WTC11 (cell line): ENCODE data around the gene UGT1A10.
"Not testable (repeated sequence)": the region's sequence is repeated elsewhere in the genome, so short reads cannot be mapped to it uniquely, and the experiment has no call there.

Experiments
- AFF4 ChIP-seq: sonication (generic); formaldehyde crosslinking; IDR thresholded peaks from 2 replicates; pipeline ENCODE4 v1.8.1; 2023; ENCODE audit warnings: mild to moderate bottlenecking, missing genetic modification reagents, borderline replicate concordance
- ETV6 ChIP-seq: sonication (generic); formaldehyde crosslinking; IDR thresholded peaks from 2 replicates; pipeline ENCODE4 v1.8.1; 2022; ENCODE audit warnings: mild to moderate bottlenecking, missing genetic modification reagents
- FOXJ3 ChIP-seq: sonication (generic); formaldehyde crosslinking; IDR thresholded peaks from 2 replicates; pipeline ENCODE4 v1.9.0; 2021; ENCODE audit warnings: missing genetic modification reagents, mild to moderate bottlenecking, borderline replicate concordance
- TCF7 ChIP-seq: sonication (generic); formaldehyde crosslinking; IDR thresholded peaks from 2 replicates; pipeline ENCODE4 v1.8.0; 2022; ENCODE audit warnings: mild to moderate bottlenecking, low read depth, missing genetic modification reagents, moderate library complexity
- TF ChIP-seq, protein P1 (sequence below): fragments of 200-600 bp; IDR thresholded peaks from 2 replicates; pipeline ENCODE4 v1.8.0; 2022; ENCODE audit warnings: antibody characterized with exemption
- TF ChIP-seq, protein P2 (sequence below): sonication (generic); formaldehyde crosslinking; IDR thresholded peaks from 2 replicates; pipeline ENCODE4 v1.8.0; 2022; ENCODE audit warnings: mild to moderate bottlenecking, missing genetic modification reagents

- TF ChIP-seq, protein P1, sequence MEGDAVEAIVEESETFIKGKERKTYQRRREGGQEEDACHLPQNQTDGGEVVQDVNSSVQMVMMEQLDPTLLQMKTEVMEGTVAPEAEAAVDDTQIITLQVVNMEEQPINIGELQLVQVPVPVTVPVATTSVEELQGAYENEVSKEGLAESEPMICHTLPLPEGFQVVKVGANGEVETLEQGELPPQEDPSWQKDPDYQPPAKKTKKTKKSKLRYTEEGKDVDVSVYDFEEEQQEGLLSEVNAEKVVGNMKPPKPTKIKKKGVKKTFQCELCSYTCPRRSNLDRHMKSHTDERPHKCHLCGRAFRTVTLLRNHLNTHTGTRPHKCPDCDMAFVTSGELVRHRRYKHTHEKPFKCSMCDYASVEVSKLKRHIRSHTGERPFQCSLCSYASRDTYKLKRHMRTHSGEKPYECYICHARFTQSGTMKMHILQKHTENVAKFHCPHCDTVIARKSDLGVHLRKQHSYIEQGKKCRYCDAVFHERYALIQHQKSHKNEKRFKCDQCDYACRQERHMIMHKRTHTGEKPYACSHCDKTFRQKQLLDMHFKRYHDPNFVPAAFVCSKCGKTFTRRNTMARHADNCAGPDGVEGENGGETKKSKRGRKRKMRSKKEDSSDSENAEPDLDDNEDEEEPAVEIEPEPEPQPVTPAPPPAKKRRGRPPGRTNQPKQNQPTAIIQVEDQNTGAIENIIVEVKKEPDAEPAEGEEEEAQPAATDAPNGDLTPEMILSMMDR = not testable (repeated sequence)
- TF ChIP-seq, protein P2, sequence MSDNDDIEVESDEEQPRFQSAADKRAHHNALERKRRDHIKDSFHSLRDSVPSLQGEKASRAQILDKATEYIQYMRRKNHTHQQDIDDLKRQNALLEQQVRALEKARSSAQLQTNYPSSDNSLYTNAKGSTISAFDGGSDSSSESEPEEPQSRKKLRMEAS (CRISPR knock-in tag) = not testable (repeated sequence)
- not testable (repeated sequence) for TF ChIP-seq TCF7; ETV6; AFF4 (CRISPR knock-in tag); FOXJ3 (CRISPR knock-in tag)
These were observed 19.7 kb downstream of the UGT1A10 start for GRCh38 chr2:233655943-233656342.
